Pons (tissue), 1 donor: ENCODE measurements around the gene LRBA.
"Not testable (repeated sequence)": the region's sequence is repeated elsewhere in the genome, so short reads cannot be mapped to it uniquely, and the experiment has no call there.

Source experiments
- DNase-seq: peaks from one replicate; pipeline ENCODE4 v3.0.0-alpha.2; 2016; ENCODE audit warnings: low spot score

Gene LRBA

DNA sequence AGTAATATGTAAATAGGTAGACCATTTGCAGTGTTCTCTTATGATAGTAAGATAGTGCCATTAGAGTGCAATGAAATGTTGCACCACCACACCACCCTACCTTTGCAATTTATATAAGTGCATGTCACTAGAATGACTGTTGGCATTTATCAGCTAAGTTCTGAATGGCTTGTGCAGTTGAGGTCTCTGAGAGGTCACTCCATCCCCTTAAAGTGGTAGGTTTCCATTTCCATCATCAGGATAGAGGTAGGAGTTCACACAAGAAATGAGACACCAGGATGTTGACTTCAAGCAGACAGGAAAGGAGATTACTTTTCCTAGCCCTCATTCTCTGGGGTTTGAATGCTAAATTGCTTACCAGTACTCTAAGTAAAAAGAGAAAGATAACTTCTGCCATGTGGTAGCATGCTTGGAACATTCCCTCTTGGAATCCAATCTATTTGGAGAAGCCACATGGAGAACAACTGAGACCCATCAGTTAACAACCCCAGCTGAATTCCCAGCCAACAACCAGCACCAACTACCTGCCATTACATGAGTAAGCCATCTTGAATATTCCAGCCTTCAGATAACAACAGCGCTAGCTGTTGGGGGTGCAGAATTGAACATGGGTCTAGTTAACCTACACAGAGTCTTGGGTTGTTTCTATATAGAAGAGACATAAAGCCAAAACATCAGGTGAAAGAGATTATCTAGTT is 6.7 kb upstream of the LRBA start:
- no peak for DNase-seq

DNA sequence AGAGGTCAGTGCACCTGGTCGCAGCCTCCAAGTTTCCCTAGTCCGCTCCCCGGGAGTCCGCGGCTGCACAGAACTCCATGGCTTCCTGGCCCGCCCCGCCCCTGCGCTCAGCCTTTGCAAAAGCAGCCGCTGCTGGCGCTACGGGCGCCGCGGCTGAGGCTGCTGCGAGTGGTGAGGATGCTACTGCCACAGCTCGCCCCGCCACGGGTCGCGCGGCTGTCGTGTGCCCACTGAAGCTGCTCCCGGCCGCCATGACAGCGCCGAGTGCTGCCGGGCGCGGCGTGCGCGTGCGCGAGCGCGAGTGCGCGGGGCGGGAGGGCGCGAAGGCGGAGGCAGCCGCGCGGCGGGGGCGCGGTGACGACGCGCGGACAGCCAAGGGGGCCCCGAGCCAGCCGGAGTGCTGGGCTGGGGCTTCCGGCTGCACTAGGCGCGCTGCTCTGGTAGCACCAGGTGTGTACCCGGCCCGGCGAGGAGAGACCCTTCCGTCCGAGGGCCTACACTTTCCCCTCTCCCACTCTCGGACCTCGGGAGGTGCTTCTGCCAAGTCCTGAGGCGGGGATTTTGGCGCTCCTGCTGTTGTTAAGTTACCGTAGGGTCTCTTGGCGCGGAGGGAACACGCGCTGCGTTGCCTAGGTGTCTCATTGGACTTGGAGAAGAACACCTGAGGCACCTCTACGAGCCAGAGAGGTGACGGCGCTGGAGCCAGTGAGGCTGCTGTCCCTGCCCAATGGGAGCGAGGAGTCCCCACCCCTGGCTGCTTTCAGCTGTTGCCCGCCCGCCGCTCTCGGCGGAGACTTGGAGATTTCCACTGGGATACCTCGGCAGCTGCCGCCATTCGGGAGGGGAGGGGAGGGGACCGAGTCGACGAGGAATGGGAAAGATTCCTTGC is 619 bp upstream of the LRBA start:
- DNase-seq = peak; percentile 58

DNA sequence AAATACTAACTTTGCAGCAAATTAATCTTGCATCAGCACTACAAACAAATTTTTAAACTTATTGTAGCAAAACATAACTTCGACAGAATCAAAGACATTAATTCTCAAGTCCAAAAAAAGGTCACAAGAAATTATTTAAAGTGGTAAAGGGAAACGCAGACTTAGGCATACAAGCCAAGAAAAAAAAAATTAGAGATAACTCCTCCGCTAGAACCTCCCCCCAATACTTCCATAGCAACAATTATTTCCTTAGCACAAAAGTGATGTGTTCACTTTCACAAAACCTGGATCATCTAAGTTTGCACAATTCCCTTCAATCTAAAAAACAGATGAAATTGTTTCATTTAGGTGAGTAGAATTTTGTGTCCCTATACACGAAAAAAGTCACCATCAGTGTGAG is 1.1 kb downstream of the LRBA start:
- DNase-seq = no peak

DNA sequence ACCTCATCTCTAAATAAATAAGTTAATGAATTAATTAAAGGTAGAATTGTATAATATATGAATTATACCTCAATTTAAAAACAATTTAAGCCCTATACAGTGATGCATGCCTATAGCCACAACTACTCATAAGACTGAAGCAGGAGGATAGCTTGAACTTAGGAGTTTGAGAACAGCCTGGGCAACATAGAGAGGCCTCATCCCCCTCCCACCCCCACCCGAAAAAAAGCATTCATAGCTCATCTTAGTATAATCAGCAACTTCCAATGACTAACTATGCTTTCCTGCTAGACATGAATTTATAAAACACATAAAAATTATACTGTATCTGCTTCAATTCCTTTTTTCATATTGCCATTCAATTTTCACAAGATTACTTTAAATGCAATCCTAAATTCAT is 1.6 kb downstream of the LRBA start:
- DNase-seq = no peak

DNA sequence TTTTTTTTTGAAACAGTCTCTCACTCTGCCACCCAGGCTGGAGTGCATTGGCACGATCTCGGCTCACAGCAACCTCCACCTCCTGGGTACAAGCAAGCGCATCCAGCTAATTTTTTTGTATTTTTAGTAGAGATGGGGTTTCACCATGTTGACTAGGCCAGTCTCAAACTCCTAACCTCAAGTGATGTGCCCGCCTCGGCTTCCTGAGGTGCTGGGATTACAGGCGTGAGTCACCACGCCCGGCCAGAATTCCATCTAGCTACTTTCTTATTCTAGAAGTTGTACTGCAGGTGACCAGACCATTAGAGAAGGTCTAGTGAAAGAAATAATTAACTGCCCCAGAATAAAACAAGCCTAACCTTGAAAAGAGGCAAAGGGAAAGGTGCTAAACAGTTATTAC is 2.3 kb downstream of the LRBA start:
- DNase-seq = no peak

GRCh38 chr4:151012376-151012775 is 2.7 kb downstream of the LRBA start:
- no peak for DNase-seq

DNA sequence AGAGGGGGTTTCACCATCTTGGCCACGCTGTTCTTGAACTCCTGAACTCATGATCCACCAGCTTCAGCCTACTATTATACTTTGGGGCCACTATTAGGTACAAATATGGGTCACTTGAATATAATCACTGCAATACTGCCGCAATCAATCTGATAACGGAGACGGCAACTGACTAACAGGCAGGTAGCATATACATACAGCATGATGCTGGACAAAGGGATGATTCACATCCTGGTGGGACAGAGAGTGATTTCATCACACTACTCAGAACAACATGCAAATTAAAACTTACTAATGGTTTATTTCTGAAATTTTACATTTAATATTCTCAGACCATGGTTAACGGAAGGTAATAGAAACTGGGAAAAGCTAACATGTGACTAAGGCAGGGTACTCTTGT is 10.9 kb downstream of the LRBA start:
- no peak for DNase-seq

GRCh38 chr4:151000747-151001429 is 14.2 kb downstream of the LRBA start:
- DNase-seq = no peak

DNA sequence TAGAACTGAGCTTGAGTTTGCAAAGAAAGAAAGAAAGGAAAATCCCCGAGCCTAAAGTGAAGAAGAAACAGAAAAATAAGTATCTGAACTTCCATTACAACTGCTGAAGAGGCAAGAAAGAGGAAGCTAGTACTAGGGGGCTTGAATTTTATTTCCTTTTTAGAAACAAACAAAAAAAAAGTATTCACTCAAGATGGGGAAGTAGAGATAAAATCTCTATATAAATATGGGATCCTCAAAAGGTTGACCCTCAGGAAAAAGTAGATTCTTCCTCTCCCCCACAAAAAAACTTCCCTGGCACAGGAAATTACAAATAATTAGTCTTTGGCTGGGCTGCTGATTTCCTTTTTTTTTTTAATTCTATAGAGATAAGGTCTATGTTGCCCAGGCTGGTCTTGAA is 16.0 kb downstream of the LRBA start:
- peak; percentile 20 for DNase-seq

GRCh38 chr4:150997141-150997540 is 17.9 kb downstream of the LRBA start:
- DNase-seq = no peak

DNA sequence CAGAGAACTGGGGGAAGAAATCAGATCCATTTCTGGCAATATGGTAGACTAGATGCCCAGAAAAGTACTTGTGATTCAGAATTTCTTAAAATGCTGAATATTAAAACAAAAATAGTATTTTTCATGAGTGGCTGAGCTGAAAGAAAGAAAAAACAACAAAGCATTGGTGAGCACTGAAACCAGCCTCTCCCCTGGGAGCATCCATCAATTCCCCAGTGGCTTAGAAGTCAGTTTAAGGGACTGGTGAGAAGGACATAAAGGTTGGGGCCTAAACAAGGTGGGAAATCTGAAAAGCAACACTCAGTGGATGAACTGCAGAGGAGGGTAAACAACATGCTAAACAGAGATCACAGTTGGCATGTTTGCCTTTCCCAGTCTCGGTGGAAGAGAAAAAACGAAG is 20.4 kb downstream of the LRBA start:
- no peak for DNase-seq

DNA sequence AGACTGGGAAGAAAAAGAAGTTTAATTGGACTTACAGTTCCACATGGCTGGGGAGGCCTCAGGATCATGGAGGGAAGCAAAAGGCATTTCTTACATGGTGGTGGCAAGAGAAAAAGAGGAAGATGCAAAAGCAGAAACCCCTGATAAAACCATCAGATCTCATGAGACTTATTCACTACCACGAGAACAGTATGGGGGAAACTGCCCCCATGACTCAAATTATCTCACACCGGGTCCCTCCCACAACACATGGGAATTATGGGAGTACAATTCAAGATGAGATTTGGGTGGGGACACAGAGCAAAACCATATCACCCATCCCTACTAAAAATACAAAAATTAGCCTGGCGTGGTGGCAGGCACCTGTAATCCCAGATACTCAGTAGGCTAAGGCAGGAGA is 21.5 kb downstream of the LRBA start:
- DNase-seq = not testable (repeated sequence)

DNA sequence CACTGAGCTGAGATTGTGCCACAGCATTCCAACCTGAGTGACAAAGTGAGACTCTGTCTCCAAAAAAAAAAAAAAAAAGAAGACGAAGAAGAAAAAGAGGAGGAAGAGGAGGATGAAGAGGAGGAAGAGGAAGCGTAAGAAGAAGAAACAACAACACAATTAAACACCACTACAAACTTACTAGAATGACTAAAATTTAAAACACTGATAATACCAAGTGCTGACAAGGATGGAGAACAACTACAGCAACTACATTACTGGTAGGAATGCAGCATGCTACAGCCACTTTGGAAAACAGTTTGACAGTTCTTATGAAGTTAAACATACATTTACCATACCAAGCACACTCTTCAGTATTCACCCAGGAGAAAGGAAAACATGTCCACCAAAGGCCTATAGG is 24.1 kb downstream of the LRBA start:
- no peak for DNase-seq

DNA sequence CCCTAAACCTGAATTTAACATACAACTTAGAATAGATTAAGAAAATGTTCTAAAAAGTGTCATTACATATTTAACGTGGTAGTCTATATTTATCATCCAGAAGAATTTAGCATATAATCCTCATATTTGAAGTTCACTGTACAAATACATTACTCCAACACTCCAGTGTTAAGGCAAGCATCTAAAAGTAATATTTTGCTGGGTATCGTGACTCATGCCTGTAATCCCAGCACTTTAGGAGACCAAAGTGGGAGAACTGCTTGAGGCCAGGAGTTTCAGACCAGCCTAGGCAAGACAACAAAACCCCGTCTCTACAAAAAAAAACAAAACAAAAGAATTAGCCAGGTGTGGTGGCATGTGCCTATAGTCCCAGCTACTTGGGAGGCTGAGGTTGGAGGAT is 24.8 kb downstream of the LRBA start:
- DNase-seq = no peak

- no peak for DNase-seq
Measured at GRCh38 chr4:150988238-150988637, 26.8 kb downstream of the LRBA start.

- no peak for DNase-seq
Measured at GRCh38 chr4:150987204-150987603, 27.9 kb downstream of the LRBA start.

GRCh38 chr4:150986085-150986484 is 29.0 kb downstream of the LRBA start:
- DNase-seq = no peak

DNA sequence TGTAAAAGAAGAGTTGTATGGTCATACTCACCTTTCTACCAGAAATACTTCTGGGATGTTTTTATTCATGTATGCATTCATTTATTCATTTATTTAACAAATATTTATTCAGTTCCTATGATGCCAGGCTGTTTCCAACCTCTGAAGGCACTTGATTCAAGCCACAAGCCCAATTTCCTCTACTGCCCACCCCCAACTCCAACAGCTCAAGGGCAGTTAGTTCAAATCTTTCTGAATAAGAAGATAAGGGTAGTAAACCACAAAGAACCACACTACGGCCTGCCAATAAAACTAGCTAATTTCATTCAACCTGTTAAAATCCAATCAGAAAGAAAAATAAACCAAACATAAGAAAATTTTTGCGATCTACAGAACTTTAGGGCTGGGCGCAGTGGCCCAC is 31.2 kb downstream of the LRBA start:
- no peak for DNase-seq

DNA sequence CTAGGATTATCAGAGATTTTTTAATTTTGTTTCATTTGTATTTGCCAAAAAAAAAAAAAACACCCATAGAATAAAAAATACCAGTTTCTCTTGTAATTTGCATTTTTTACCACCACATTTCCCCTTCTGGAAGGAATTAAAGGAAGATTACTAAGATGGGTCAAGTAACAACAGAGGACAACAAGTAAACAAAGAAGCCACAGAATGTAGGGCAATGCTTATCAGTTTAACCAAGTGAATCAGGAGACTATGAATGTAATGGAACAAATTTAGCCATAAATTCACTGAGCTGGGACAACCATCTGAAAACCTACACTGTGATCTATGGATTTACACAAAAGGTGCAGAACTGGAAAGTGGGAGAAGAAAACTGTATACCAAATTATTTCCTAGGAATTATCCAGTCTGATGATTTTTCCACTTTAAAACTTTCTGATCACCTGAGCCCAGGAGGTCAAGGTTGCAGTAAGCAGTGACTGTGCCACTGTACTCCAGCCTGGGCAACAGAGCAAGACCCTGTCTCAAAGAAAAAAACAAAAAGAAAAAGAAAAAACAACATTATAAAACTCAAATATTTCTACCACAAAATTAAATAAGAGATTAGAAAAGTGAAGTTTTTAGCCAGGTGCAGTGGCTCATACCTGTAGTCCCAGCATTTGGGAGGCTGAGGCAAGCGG is 32.4 kb downstream of the LRBA start:
- no peak for DNase-seq

- DNase-seq = no peak
Measured at GRCh38 chr4:150978738-150979575, 36.1 kb downstream of the LRBA start.

DNA sequence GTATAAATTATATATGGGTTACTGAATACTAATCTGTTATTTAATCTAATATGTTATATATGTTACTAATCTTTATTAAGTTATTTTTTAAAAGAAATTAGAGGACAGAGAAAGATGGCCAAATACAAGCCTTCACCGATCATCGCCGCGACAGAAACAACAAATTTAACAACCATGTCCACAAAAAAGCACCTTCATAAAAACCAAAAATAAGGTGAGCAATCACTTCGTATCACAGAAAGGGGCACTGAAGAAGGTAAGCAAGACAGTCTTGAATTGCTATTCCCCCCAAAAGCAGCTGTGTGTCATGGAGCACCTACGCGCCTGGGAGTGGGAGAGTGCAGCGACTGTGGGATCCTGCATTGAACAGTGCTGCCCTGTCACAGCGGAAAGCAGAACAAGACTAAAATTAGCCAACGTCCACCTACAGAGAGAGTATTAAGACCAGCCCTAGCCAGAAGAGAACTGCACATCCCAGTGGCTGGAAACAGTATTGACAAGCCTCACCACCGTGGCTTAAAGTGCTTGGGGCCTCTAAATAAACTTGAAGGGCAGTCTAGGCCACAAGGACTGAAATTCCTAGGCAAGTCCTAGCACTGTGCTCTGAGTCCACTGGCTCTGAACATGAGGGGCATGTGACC is 38.5 kb downstream of the LRBA start:
- DNase-seq = no peak
